Stimulated activated naive CD8-positive, alpha-beta T cell treated with anti-CD3 and anti-CD28 coated beads, Interleukin-15, Interleukin-2, amounts not matched to agents 100 ng/mL and 50 ng/mL, for 24 hours (primary cell): ENCODE results near the gene JAK1.

ENCODE experiments used
- H3K27ac Mint-ChIP-seq: one replicate; pipeline ENCODE4 v1.8.0; 2021; ENCODE audit warnings: mild to moderate bottlenecking, mixed read lengths
- H3K27me3 Mint-ChIP-seq: one replicate; pipeline ENCODE4 v1.8.0; 2021; ENCODE audit warnings: mixed read lengths
- H3K36me3 Mint-ChIP-seq: one replicate; pipeline ENCODE4 v1.8.0; 2021; ENCODE audit warnings: low read depth, mixed read lengths
- H3K4me1 Mint-ChIP-seq: one replicate; pipeline ENCODE4 v1.8.0; 2021; ENCODE audit warnings: low read depth, mixed read lengths
- H3K4me3 Mint-ChIP-seq: one replicate; pipeline ENCODE4 v1.8.0; 2021; ENCODE audit warnings: mild to moderate bottlenecking, mixed read lengths
- H3K9me3 Mint-ChIP-seq: one replicate; pipeline ENCODE4 v1.8.0; 2021; ENCODE audit warnings: mixed read lengths

Gene JAK1

GRCh38 chr1:64908575-64908974 lies 57.8 kb downstream of the JAK1 start:
- no peak overlapping the region for H3K4me3 Mint-ChIP-seq
- no peak overlapping the region for H3K27ac Mint-ChIP-seq
- H3K4me1 Mint-ChIP-seq: peaks cover 98% of the 10 kb centered on the region

GRCh38 chr1:64906447-64906846 lies 59.9 kb downstream of the JAK1 start:
- H3K36me3 Mint-ChIP-seq: peaks cover 3% of the 10 kb centered on the region
- H3K9me3 Mint-ChIP-seq: no peaks in the 10 kb centered on the region
- peak overlapping the region; percentile 62 for H3K27ac Mint-ChIP-seq
- H3K4me1 Mint-ChIP-seq: peaks cover 98% of the 10 kb centered on the region
- H3K27me3 Mint-ChIP-seq: no peaks in the 10 kb centered on the region
- H3K4me3 Mint-ChIP-seq: peak overlapping the region; percentile 20

More at GRCh38 chr1:64908575-64908974, 57.8 kb downstream of the JAK1 start:
- Mint-ChIP-seq H3K27me3 (no peaks in the 10 kb centered on the region), H3K9me3 (no peaks in the 10 kb centered on the region), H3K36me3 (peaks cover 3% of the 10 kb centered on the region)

- Mint-ChIP-seq H3K4me1 (peaks cover 98% of the 10 kb centered on the region), H3K9me3 (no peaks in the 10 kb centered on the region), H3K4me3 (no peak overlapping the region), H3K36me3 (no peaks in the 10 kb centered on the region), H3K27ac (no peak overlapping the region), H3K27me3 (no peaks in the 10 kb centered on the region)
Measured at GRCh38 chr1:64903593-64903992, 62.8 kb downstream of the JAK1 start.

- no peak overlapping the region for H3K27ac Mint-ChIP-seq
- peaks cover 3% of the 10 kb centered on the region for H3K36me3 Mint-ChIP-seq
- peaks cover 97% of the 10 kb centered on the region for H3K4me1 Mint-ChIP-seq
- no peak overlapping the region for H3K4me3 Mint-ChIP-seq
- no peaks in the 10 kb centered on the region for H3K27me3 Mint-ChIP-seq
- no peaks in the 10 kb centered on the region for H3K9me3 Mint-ChIP-seq
Measured at GRCh38 chr1:64901663-64902062, 64.7 kb downstream of the JAK1 start.

GRCh38 chr1:64900916-64901315 lies 65.4 kb downstream of the JAK1 start:
- no peak overlapping the region for H3K27ac Mint-ChIP-seq
- H3K9me3 Mint-ChIP-seq: no peaks in the 10 kb centered on the region
- no peak overlapping the region for H3K4me3 Mint-ChIP-seq
- peaks cover 6% of the 10 kb centered on the region for H3K36me3 Mint-ChIP-seq
- no peaks in the 10 kb centered on the region for H3K27me3 Mint-ChIP-seq
- peaks cover 97% of the 10 kb centered on the region for H3K4me1 Mint-ChIP-seq

GRCh38 chr1:64898107-64898861 lies 68.1 kb downstream of the JAK1 start:
- H3K9me3 Mint-ChIP-seq: no peaks in the 10 kb centered on the region
- H3K4me1 Mint-ChIP-seq: peaks cover 99% of the 10 kb centered on the region
- H3K4me3 Mint-ChIP-seq: no peak overlapping the region
- no peaks in the 10 kb centered on the region for H3K27me3 Mint-ChIP-seq
- peak overlapping the region; percentile 14 for H3K27ac Mint-ChIP-seq
- peaks cover 6% of the 10 kb centered on the region for H3K36me3 Mint-ChIP-seq

GRCh38 chr1:64896551-64896950 lies 69.8 kb downstream of the JAK1 start:
- no peak overlapping the region for H3K27ac Mint-ChIP-seq
- H3K4me3 Mint-ChIP-seq: no peak overlapping the region
- no peaks in the 10 kb centered on the region for H3K27me3 Mint-ChIP-seq

GRCh38 chr1:64895500-64895899 lies 70.8 kb downstream of the JAK1 start:
- no peaks in the 10 kb centered on the region for H3K9me3 Mint-ChIP-seq
- H3K36me3 Mint-ChIP-seq: peaks cover 6% of the 10 kb centered on the region
- H3K4me3 Mint-ChIP-seq: no peak overlapping the region
- H3K27me3 Mint-ChIP-seq: no peaks in the 10 kb centered on the region
- H3K4me1 Mint-ChIP-seq: peaks cover 99% of the 10 kb centered on the region
- H3K27ac Mint-ChIP-seq: no peak overlapping the region

More at GRCh38 chr1:64896551-64896950, 69.8 kb downstream of the JAK1 start:
- Mint-ChIP-seq H3K4me1 (peaks cover 99% of the 10 kb centered on the region), H3K36me3 (peaks cover 6% of the 10 kb centered on the region), H3K9me3 (no peaks in the 10 kb centered on the region)

- H3K36me3 Mint-ChIP-seq: peaks cover 6% of the 10 kb centered on the region
- no peaks in the 10 kb centered on the region for H3K27me3 Mint-ChIP-seq
- H3K27ac Mint-ChIP-seq: no peak overlapping the region
- no peaks in the 10 kb centered on the region for H3K9me3 Mint-ChIP-seq
- peaks cover 99% of the 10 kb centered on the region for H3K4me1 Mint-ChIP-seq
- H3K4me3 Mint-ChIP-seq: no peak overlapping the region
Measured at GRCh38 chr1:64894438-64895196, 71.7 kb downstream of the JAK1 start.

- H3K9me3 Mint-ChIP-seq: no peaks in the 10 kb centered on the region
- H3K4me3 Mint-ChIP-seq: no peak overlapping the region
- no peaks in the 10 kb centered on the region for H3K27me3 Mint-ChIP-seq
- H3K27ac Mint-ChIP-seq: no peak overlapping the region
- H3K4me1 Mint-ChIP-seq: peaks cover 99% of the 10 kb centered on the region
- H3K36me3 Mint-ChIP-seq: peaks cover 6% of the 10 kb centered on the region
Measured at GRCh38 chr1:64893921-64894320, 72.4 kb downstream of the JAK1 start.

GRCh38 chr1:64892576-64893573 lies 73.5 kb downstream of the JAK1 start:
- Mint-ChIP-seq H3K4me3 (no peak overlapping the region), H3K9me3 (no peaks in the 10 kb centered on the region), H3K27ac (peak overlapping the region; percentile 64), H3K27me3 (no peaks in the 10 kb centered on the region), H3K36me3 (peaks cover 6% of the 10 kb centered on the region), H3K4me1 (peaks cover 96% of the 10 kb centered on the region)

GRCh38 chr1:64891448-64891825 lies 74.9 kb downstream of the JAK1 start:
- peak overlapping the region; percentile 4 for H3K27ac Mint-ChIP-seq
- H3K36me3 Mint-ChIP-seq: peaks cover 1% of the 10 kb centered on the region
- no peaks in the 10 kb centered on the region for H3K9me3 Mint-ChIP-seq
- H3K4me3 Mint-ChIP-seq: no peak overlapping the region
- H3K4me1 Mint-ChIP-seq: peaks cover 96% of the 10 kb centered on the region
- H3K27me3 Mint-ChIP-seq: no peaks in the 10 kb centered on the region

- Mint-ChIP-seq H3K27ac (no peak overlapping the region), H3K4me3 (no peak overlapping the region), H3K9me3 (no peaks in the 10 kb centered on the region), H3K4me1 (peaks cover 93% of the 10 kb centered on the region), H3K36me3 (no peaks in the 10 kb centered on the region), H3K27me3 (no peaks in the 10 kb centered on the region)
Measured at GRCh38 chr1:64890699-64891447, 75.5 kb downstream of the JAK1 start.

- H3K36me3 Mint-ChIP-seq: peaks cover 20% of the 10 kb centered on the region
- no peak overlapping the region for H3K4me3 Mint-ChIP-seq
- no peak overlapping the region for H3K27ac Mint-ChIP-seq
- no peaks in the 10 kb centered on the region for H3K9me3 Mint-ChIP-seq
- H3K4me1 Mint-ChIP-seq: peaks cover 75% of the 10 kb centered on the region
- H3K27me3 Mint-ChIP-seq: no peaks in the 10 kb centered on the region
Measured at GRCh38 chr1:64887689-64888217, 78.6 kb downstream of the JAK1 start.
